GM12873 (cell line): ENCODE data around the gene BCKDHA.

Source experiments
- TF ChIP-seq, protein P1 (sequence below): IDR thresholded peaks from 2 replicates; pipeline ENCODE4 v1.5.1; 2012; ENCODE audit warnings: low read depth, mild to moderate bottlenecking, moderate library complexity, low read length, control low read depth; ENCODE audit not compliant: insufficient read depth; ENCODE audit errors: missing control alignments

BCKDHA gene

DNA sequence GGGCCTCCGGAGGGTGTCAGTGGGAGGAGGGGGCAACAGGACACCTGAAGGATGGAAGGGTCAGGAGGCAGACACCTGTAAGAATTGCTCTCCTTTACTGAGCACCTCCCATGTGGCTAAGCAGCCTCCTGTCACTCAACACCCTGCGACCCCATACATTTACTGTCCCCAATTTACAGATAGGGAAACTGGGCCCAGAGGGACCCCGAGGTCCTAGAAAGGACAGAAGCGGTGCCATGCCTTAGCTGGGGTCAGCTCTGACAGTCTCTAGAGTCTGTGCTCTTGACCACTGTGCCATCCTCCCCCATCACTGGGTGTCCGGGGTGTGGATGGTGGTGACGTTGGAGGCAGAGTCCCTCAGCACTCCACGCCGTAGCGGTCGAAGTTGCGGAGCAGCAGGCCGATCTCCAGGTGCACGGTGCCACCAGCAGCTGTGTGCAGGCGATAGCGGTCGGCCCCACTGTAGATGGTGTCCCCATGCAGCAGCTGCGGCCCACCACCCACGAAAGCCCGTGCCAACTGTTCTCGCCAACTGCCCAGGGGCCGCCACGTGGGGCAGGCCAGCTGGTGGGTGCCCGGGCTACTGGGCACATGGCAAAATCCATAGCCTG lies 43.2 kb upstream of the BCKDHA start:
- TF ChIP-seq, protein P1, sequence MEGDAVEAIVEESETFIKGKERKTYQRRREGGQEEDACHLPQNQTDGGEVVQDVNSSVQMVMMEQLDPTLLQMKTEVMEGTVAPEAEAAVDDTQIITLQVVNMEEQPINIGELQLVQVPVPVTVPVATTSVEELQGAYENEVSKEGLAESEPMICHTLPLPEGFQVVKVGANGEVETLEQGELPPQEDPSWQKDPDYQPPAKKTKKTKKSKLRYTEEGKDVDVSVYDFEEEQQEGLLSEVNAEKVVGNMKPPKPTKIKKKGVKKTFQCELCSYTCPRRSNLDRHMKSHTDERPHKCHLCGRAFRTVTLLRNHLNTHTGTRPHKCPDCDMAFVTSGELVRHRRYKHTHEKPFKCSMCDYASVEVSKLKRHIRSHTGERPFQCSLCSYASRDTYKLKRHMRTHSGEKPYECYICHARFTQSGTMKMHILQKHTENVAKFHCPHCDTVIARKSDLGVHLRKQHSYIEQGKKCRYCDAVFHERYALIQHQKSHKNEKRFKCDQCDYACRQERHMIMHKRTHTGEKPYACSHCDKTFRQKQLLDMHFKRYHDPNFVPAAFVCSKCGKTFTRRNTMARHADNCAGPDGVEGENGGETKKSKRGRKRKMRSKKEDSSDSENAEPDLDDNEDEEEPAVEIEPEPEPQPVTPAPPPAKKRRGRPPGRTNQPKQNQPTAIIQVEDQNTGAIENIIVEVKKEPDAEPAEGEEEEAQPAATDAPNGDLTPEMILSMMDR = no peak

DNA sequence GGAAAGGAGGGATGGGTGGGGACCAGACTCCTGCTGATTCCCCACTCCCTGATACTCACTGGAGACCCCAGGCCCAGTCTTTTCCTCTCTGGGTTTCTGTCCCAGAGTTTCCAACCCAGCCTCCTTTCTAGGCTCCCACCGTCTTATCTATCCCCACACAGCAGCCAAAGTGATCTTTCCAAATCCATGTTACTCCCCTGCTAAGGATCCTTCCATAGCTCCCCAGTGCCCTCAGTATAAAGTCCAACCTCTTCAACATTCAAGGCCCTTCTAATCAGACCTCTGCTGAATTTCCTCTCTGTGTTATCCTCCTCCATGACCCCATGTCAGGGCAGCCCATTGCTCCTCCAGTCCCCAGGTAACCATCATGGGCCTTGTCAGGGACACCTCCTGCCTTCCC lies 42.6 kb upstream of the BCKDHA start:
- TF ChIP-seq, protein P1 = no peak

DNA sequence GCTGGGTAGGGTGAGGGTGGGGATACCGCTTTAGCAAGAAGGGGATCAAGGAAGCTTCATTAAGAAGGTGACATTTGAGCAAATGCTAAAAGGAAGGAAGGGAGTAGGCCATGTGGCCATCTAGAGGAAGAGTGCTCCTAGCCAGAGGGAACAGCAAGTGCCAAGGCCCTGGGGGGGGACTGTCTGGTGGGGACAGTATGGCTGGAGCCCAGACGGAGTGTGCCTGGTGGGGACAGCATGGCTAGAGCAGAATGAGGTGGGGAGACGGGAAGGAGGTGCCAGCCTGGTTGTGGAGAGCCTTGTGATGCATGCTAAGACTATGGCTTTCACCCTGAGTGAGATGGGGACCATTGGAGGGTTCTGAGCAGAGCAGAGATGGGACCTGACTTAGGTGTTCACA lies 41.8 kb upstream of the BCKDHA start:
- TF ChIP-seq, protein P1 = no peak

DNA sequence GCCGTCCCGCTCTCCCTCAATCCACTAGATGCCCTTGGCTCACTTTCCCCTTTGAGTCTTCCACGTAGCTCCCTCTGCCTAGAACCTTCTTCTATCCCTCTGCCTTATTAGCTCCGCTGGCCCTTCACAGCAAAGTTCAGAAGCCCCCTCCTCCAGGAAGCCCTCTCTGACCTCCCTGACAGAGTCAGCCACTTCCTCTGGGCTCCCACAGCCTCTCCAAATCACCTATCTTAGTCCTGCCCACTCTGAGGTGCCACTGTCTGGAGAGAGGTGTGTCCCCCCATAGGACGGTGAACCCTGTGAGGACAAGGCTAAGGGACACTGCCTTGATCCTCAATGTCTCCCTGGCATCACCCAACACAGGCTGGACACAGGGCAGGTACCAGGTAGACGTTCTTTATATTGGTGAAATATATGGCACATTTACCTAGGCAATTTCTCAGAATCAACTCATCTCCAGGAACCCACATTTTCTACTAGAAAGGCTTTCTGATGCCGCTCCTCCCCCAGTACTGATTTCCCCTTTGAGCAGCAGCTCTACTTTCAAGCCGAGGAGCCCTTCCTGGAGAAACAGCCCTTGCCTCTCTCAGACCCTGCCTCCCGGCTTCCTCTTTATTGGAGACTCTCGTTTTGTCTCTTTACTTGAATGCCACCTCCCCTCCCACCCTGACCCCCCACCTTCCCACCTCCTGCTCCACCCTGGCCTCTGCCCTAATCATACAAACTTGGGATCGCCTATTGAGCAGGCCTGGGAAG lies 40.5 kb upstream of the BCKDHA start:
- TF ChIP-seq, protein P1 = no peak

DNA sequence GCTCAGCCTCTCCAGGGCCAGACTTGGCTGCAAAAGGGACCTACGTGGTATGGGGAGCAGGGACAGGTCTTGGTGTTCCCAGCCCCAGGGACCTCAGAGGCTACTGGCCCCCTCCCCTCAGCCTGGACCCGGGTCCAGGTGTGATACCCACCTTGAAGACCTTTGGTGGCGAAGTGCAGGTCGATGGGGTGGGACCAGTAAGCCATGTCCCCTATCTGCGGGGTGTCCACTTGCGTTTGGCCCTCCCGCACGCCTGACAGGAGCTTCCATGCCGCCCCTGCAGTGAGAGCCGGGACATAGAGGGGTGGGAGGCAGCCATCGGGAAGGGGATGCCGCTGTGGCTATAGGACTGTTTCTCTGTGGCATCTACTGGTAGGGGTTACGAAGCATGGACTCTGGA lies 39.9 kb upstream of the BCKDHA start:
- TF ChIP-seq, protein P1 = no peak

DNA sequence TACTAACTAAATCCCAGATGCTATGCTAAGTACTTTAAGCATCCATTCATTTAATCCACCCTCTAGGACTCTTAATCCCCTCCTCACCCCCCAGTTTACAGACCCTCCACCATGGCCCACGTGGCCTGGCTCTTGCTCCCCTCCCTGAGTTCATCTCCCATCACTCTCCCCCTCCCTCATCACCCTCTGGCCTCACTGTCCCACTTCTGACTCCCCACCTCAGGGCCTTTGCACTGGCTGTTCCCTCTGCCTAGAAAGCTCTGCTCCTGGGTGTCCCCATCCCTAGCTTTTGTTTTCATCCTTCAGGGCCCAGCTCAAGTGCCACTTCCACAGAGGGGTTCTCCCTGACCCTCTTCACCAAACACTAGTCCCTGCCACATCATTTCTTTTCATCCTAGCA lies 37.9 kb upstream of the BCKDHA start:
- TF ChIP-seq, protein P1 = no peak

DNA sequence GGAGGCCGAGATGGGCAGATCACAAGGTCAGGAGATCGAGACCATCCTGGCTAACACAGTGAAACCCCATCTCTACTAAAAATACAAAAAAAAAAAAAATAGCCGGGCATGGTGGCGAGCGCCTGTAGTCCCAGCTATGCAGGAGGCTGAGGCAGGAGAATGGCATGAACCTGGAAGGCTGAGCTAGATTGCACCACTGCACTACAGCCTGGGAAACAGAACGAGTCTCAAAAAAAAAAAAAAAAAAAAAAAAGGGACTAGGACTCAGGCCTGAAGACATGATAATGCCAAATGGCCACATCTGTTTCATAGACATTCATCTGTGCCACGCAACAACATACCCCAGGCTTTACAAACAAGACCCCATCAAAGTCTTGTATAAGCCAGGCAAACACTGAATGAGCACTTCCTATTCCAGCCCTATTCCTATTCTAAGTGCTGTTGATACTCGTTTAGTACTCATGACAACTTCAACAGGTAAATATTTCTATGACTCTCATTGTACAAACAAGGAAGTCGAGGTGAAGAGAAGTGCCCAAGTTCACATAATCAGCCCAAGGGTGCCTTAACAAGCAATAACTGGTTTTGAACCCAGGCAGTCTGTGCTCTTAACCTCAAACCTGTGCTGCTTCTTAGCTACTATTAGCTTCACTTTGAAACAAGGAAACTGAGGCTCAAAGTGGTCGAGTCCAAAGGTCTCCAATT lies 35.3 kb upstream of the BCKDHA start:
- TF ChIP-seq, protein P1 = no peak
